RWPE1 (cell line): ENCODE data around the gene RALGPS1.
A peak's percentile ranks its signal among the peaks of the same experiment; 100 is the strongest.

Experiments used
- CTCF ChIA-PET: fragments of 350-600 bp; sonication (Branson Sonifier 250); formaldehyde crosslinking; extraction: SDS; loops from one replicate; lab custom pipeline; 2021; lab: Yijun Ruan, JAX
- POLR2A ChIA-PET: fragments of 400-600 bp; formaldehyde crosslinking; extraction: SDS; loops from one replicate; lab custom pipeline; 2020; ENCODE audit warnings: antibody characterized with exemption; ENCODE audit not compliant: low non-redundant PET; lab: Yijun Ruan, JAX
- DNase-seq: peaks from one replicate; pipeline ENCODE4 v3.0.0; 2012; ENCODE audit warnings: low spot score
- H3K27ac ChIP-seq: fragments of 450-650 bp; 2 replicates; pipeline ENCODE4 v1.5.1; 2017
- TF ChIP-seq, protein P1 (sequence below): fragments of 450-650 bp; conservative IDR thresholded peaks from 2 replicates; pipeline ENCODE4 v1.5.1; 2017; ENCODE audit warnings: low read depth, mild to moderate bottlenecking

RALGPS1 gene

DNA sequence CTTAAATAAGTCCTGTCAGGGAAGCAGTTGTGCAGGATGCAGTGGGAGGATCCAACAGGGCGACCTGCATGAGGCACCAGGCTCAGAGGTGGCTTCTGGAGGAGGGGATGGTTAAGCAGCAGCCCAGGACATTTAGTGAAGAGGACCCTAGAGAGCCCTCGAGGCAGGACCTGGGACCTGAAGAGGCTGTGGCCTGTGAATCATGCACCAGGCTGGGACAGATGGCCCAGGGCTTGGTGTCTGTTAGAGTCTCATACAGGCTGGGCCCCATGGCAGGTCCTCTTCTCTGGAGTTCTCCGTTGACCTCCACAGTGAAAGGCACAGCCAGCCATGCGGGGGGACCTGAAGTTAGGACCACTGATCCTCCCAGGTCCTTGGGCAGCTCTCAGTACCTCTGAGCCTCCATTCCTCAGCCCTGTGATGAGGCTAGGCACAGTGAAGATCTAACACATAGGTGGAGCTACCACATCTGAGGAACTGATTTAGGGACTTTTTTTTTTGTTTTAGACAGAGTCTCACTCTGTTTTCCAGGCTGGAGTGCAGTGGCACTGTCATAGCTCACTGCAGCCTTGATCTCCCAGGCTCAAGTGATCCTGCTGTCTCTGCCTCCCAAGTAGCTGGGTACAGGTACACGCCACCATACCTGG, 289.2 kb downstream of the RALGPS1 start:
- no peak for DNase-seq
- POLR2A ChIA-PET = no interaction called here
- TF ChIP-seq, protein P1, sequence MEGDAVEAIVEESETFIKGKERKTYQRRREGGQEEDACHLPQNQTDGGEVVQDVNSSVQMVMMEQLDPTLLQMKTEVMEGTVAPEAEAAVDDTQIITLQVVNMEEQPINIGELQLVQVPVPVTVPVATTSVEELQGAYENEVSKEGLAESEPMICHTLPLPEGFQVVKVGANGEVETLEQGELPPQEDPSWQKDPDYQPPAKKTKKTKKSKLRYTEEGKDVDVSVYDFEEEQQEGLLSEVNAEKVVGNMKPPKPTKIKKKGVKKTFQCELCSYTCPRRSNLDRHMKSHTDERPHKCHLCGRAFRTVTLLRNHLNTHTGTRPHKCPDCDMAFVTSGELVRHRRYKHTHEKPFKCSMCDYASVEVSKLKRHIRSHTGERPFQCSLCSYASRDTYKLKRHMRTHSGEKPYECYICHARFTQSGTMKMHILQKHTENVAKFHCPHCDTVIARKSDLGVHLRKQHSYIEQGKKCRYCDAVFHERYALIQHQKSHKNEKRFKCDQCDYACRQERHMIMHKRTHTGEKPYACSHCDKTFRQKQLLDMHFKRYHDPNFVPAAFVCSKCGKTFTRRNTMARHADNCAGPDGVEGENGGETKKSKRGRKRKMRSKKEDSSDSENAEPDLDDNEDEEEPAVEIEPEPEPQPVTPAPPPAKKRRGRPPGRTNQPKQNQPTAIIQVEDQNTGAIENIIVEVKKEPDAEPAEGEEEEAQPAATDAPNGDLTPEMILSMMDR = no peak
- no peak overlapping the region for H3K27ac ChIP-seq
- CTCF ChIA-PET = no interaction called here

- CTCF ChIA-PET = interaction anchor here (0.6 to 1.6 kb wide), 4 partner anchors 10 to 291 kb away, joined by 3 to 8 read pairs (median 5); no protein-coding TSS in a partner anchor
- POLR2A ChIA-PET = no interaction called here
- TF ChIP-seq, protein P1 = no peak
- peak; percentile 36 for DNase-seq
- no peak overlapping the region for H3K27ac ChIP-seq
These were observed 290.3 kb downstream of the RALGPS1 start for GRCh38 chr9:127204771-127205470.

- DNase-seq = no peak
- ChIA-PET POLR2A (no interaction called here), CTCF (interaction anchor here (1.5 to 1.6 kb wide), 2 partner anchors 9 to 265 kb away, joined by 7 to 8 read pairs; no protein-coding TSS in a partner anchor)
- TF ChIP-seq, protein P1 = no peak
- H3K27ac ChIP-seq = no peak overlapping the region
These were observed 291.4 kb downstream of the RALGPS1 start for GRCh38 chr9:127205952-127206351.

DNA sequence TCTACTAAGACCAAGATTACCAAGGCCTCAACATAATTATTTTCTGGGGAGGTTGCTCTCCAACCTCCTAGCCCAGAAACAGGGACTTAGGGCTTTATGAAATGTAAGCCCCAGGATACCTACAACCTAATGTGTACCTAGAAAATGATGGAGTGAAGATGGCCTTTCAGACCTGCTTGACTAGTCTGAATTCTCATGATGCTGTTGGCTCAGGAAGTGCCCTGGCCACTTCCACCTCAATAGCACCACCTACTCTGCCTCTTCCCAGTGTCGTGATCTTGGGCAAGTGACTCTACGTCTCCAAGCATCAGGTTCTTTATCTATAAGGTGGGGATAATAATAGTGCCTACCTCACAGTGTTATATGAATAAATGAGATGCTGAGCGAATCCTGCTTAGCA, 292.1 kb downstream of the RALGPS1 start:
- TF ChIP-seq, protein P1 = no peak
- CTCF ChIA-PET = no interaction called here
- H3K27ac ChIP-seq = no peak overlapping the region
- POLR2A ChIA-PET = no interaction called here
- DNase-seq = no peak

- CTCF ChIA-PET = interaction anchor here (0.7 kb wide), 1 partner anchor 118 kb away, joined by 4 read pairs; no protein-coding TSS in a partner anchor
- no peak for DNase-seq
- TF ChIP-seq, protein P1 = no peak
- H3K27ac ChIP-seq = no peak overlapping the region
- POLR2A ChIA-PET = no interaction called here
These were observed 293.3 kb downstream of the RALGPS1 start for GRCh38 chr9:127207734-127208410.

DNA sequence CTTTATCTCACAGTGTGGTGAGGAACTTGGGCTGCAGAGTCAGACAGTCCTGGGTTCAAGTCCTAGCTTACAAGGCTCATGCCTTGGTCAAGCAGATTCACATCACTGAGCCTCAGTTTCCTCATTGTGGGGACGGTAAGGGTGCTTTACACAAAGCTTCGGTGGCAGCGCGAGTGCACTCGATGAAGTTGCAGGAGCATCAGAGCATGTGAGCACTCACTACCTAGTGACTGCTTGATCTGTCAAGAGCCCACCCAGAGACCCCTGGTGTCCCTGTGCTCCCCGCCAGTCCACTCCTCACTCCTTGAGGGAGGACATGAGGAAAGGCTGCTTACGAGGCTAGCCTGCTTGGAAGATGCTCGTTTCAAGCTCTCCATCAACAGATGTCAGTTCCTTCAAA, 293.8 kb downstream of the RALGPS1 start:
- POLR2A ChIA-PET = no interaction called here
- CTCF ChIA-PET = interaction anchor here (0.6 to 0.7 kb wide), 2 partner anchors 119 to 153 kb away, joined by 3 to 4 read pairs; no protein-coding TSS in a partner anchor
- H3K27ac ChIP-seq = no peak overlapping the region
- no peak for DNase-seq
- TF ChIP-seq, protein P1 = no peak
